ENCODE data around the gene NOTO.

The NOTO gene

GRCh38 chr2:73255007-73255644 lies 52.8 kb downstream of the NOTO start:
- ChIA-PET POLR2A (ENCODE audit: low non-redundant PET) (no interaction called here), CTCF (interaction anchor here (0.7 kb wide), 1 partner anchor 43 kb away, joined by 3 read pairs; no protein-coding TSS in a partner anchor)
- TF ChIP-seq CTCF (conservative IDR thresholded peaks at IDR 0.05; ENCODE audit: low read depth): no peak
- H3K27ac ChIP-seq: peak overlapping the region; percentile 65
- no peak for DNase-seq (ENCODE audit: low spot score)

- ChIA-PET POLR2A (ENCODE audit: low non-redundant PET) (no interaction called here), CTCF (interaction anchor here (0.6 to 1.0 kb wide), 2 partner anchors 13 to 359 kb away, joined by 4 read pairs; no protein-coding TSS in a partner anchor)
- H3K27ac ChIP-seq: peak overlapping the region; percentile 65
- no peak for DNase-seq (ENCODE audit: low spot score)
- no peak for TF ChIP-seq CTCF (conservative IDR thresholded peaks at IDR 0.05; ENCODE audit: low read depth)
Observed at GRCh38 chr2:73255907-73256617, 53.7 kb downstream of the NOTO start.

- POLR2A ChIA-PET (ENCODE audit: low non-redundant PET): no interaction called here
- no peak for TF ChIP-seq CTCF (conservative IDR thresholded peaks at IDR 0.05; ENCODE audit: low read depth)
- CTCF ChIA-PET: interaction anchor here (0.6 to 1.0 kb wide), 2 partner anchors 12 to 360 kb away, joined by 4 read pairs; no protein-coding TSS in a partner anchor
- H3K27ac ChIP-seq: no peak overlapping the region
- DNase-seq (ENCODE audit: low spot score): no peak
Observed at GRCh38 chr2:73256618-73256922, 54.2 kb downstream of the NOTO start.

GRCh38 chr2:73257021-73257420 lies 54.6 kb downstream of the NOTO start:
- no peak for TF ChIP-seq CTCF (conservative IDR thresholded peaks at IDR 0.05; ENCODE audit: low read depth)
- CTCF ChIA-PET: interaction anchor here (0.6 to 1.0 kb wide), 2 partner anchors 12 to 360 kb away, joined by 4 read pairs; no protein-coding TSS in a partner anchor
- no peak overlapping the region for H3K27ac ChIP-seq
- POLR2A ChIA-PET (ENCODE audit: low non-redundant PET): no interaction called here
- DNase-seq (ENCODE audit: low spot score): no peak

GRCh38 chr2:73257425-73258125 lies 55.2 kb downstream of the NOTO start:
- CTCF ChIA-PET: interaction anchor here (1.0 to 1.2 kb wide), 2 partner anchors 10 to 11 kb away, joined by 4 read pairs; no protein-coding TSS in a partner anchor
- H3K27ac ChIP-seq: no peak overlapping the region
- POLR2A ChIA-PET (ENCODE audit: low non-redundant PET): no interaction called here
- DNase-seq (ENCODE audit: low spot score): no peak
- no peak for TF ChIP-seq CTCF (conservative IDR thresholded peaks at IDR 0.05; ENCODE audit: low read depth)

- no peak for TF ChIP-seq CTCF (conservative IDR thresholded peaks at IDR 0.05; ENCODE audit: low read depth)
- DNase-seq (ENCODE audit: low spot score): no peak
- ChIA-PET POLR2A (ENCODE audit: low non-redundant PET) (no interaction called here), CTCF (interaction anchor here (0.5 to 1.2 kb wide), 3 partner anchors 10 to 51 kb away, joined by 3 to 4 read pairs (median 3); no protein-coding TSS in a partner anchor)
- no peak overlapping the region for H3K27ac ChIP-seq
Observed at GRCh38 chr2:73258186-73258912, 56.0 kb downstream of the NOTO start.
